SJSA1 (cell line): Measurements from ENCODE around the gene BMP10. TPM values are rescaled to one million over a fixed set of nuclear protein-coding genes. Genes with fewer than 3 reads are reported as not detected.
"Not testable (repeated sequence)": the region's sequence is repeated elsewhere in the genome, so short reads cannot be mapped to it uniquely, and the experiment has no call there.

Experiments
- DNase-seq, 2 experiments: peaks; one replicate each; pipeline ENCODE4 v3.0.0-alpha.2; 2015 to 2020; ENCODE audit warnings: low spot score in 2 of 2, low read depth in 1 of 2
- H3K27ac ChIP-seq: fragments of 250-450 bp; sonication (Bioruptor Pico); 2 replicates; pipeline ENCODE4 v1.5.1; 2020; ENCODE audit warnings: mild to moderate bottlenecking, moderate library complexity
- H3K27me3 ChIP-seq: fragments of 250-450 bp; sonication (Bioruptor Pico); replicated peaks from 2 replicates; pipeline ENCODE4 v1.5.1; 2020; ENCODE audit warnings: mild to moderate bottlenecking, moderate library complexity
- H3K36me3 ChIP-seq: fragments of 250-450 bp; sonication (Bioruptor Pico); 2 replicates; pipeline ENCODE4 v1.5.1; 2020; ENCODE audit warnings: mild to moderate bottlenecking
- H3K4me1 ChIP-seq: fragments of 250-450 bp; sonication (Bioruptor Pico); replicated peaks from 2 replicates; pipeline ENCODE4 v1.6.1; 2021; ENCODE audit warnings: mild to moderate bottlenecking
- H3K4me3 ChIP-seq: fragments of 250-450 bp; sonication (Bioruptor Pico); 2 replicates; pipeline ENCODE4 v1.5.1; 2020; ENCODE audit warnings: mild to moderate bottlenecking
- H3K9me3 ChIP-seq: fragments of 250-450 bp; sonication (Bioruptor Pico); replicated peaks from 2 replicates; pipeline ENCODE4 v1.5.1; 2020; ENCODE audit warnings: mild to moderate bottlenecking
- total RNA-seq: library from RNA; depleted of rRNA; stranded (reverse); fragments of >200 nt; shearing (Covaris generic); gene quantifications from 2 replicates; pipeline ENCODE4 v1.2.3, GENCODE V29; 2014

Gene BMP10
- total RNA-seq, 1 experiment from 2014 or later = not detected

GRCh38 chr2:68908392-68908970, 37.3 kb upstream of the BMP10 start:
- no peak overlapping the region for H3K27ac ChIP-seq
- no peaks in the 10 kb centered on the region for H3K36me3 ChIP-seq
- no peak overlapping the region for H3K4me3 ChIP-seq
- DNase-seq = no peak
- no peaks in the 10 kb centered on the region for H3K27me3 ChIP-seq
- peaks cover 12% of the 10 kb centered on the region for H3K4me1 ChIP-seq
- no peaks in the 10 kb centered on the region for H3K9me3 ChIP-seq

GRCh38 chr2:68907920-68908253, 36.7 kb upstream of the BMP10 start:
- peaks cover 12% of the 10 kb centered on the region for H3K4me1 ChIP-seq

GRCh38 chr2:68907232-68907919, 36.2 kb upstream of the BMP10 start:
- no peak overlapping the region for H3K27ac ChIP-seq
- no peaks in the 10 kb centered on the region for H3K9me3 ChIP-seq
- no peaks in the 10 kb centered on the region for H3K27me3 ChIP-seq
- H3K4me1 ChIP-seq = peaks cover 12% of the 10 kb centered on the region
- H3K36me3 ChIP-seq = no peaks in the 10 kb centered on the region
- no peak overlapping the region for H3K4me3 ChIP-seq
- no peak for DNase-seq

More at GRCh38 chr2:68907920-68908253, 36.7 kb upstream of the BMP10 start:
- Histone ChIP-seq H3K27ac (no peak overlapping the region), H3K27me3 (no peaks in the 10 kb centered on the region), H3K9me3 (no peaks in the 10 kb centered on the region), H3K4me3 (no peak overlapping the region), H3K36me3 (no peaks in the 10 kb centered on the region)
- DNase-seq = no peak

GRCh38 chr2:68906716-68907115, 35.5 kb upstream of the BMP10 start:
- Histone ChIP-seq H3K4me1 (peaks cover 12% of the 10 kb centered on the region), H3K9me3 (no peaks in the 10 kb centered on the region), H3K27ac (no peak overlapping the region), H3K36me3 (no peaks in the 10 kb centered on the region), H3K4me3 (no peak overlapping the region), H3K27me3 (no peaks in the 10 kb centered on the region)
- DNase-seq = no peak

- no peak for DNase-seq
- no peak overlapping the region for H3K27ac ChIP-seq
Observed at GRCh38 chr2:68905116-68905515, 33.9 kb upstream of the BMP10 start.

GRCh38 chr2:68901561-68901960, 30.4 kb upstream of the BMP10 start:
- Histone ChIP-seq H3K27me3 (no peaks in the 10 kb centered on the region), H3K36me3 (no peaks in the 10 kb centered on the region), H3K4me1 (no peaks in the 10 kb centered on the region), H3K9me3 (no peaks in the 10 kb centered on the region), H3K4me3 (no peak overlapping the region), H3K27ac (no peak overlapping the region)
- DNase-seq = no peak

More at GRCh38 chr2:68905116-68905515, 33.9 kb upstream of the BMP10 start:
- Histone ChIP-seq H3K36me3 (no peaks in the 10 kb centered on the region), H3K4me1 (peaks cover 12% of the 10 kb centered on the region), H3K27me3 (no peaks in the 10 kb centered on the region), H3K4me3 (no peak overlapping the region), H3K9me3 (no peaks in the 10 kb centered on the region)

- Histone ChIP-seq H3K36me3 (no peaks in the 10 kb centered on the region), H3K27me3 (no peaks in the 10 kb centered on the region), H3K4me3 (no peak overlapping the region), H3K9me3 (no peaks in the 10 kb centered on the region), H3K4me1 (no peaks in the 10 kb centered on the region), H3K27ac (no peak overlapping the region)
- no peak for DNase-seq
Observed at GRCh38 chr2:68901199-68901514, 30.0 kb upstream of the BMP10 start.

- DNase-seq = no peak
- Histone ChIP-seq H3K4me1 (no peaks in the 10 kb centered on the region), H3K4me3 (no peak overlapping the region), H3K9me3 (no peaks in the 10 kb centered on the region), H3K27ac (no peak overlapping the region), H3K36me3 (no peaks in the 10 kb centered on the region), H3K27me3 (no peaks in the 10 kb centered on the region)
Observed at GRCh38 chr2:68900496-68901198, 29.4 kb upstream of the BMP10 start.

GRCh38 chr2:68895981-68896380, 24.8 kb upstream of the BMP10 start:
- not testable (repeated sequence) for H3K9me3 ChIP-seq, DNase-seq, H3K36me3 ChIP-seq, H3K4me1 ChIP-seq, H3K4me3 ChIP-seq, H3K27ac ChIP-seq, H3K27me3 ChIP-seq

GRCh38 chr2:68889500-68889899, 18.3 kb upstream of the BMP10 start:
- no peaks in the 10 kb centered on the region for H3K9me3 ChIP-seq
- no peaks in the 10 kb centered on the region for H3K27me3 ChIP-seq
- no peak overlapping the region for H3K4me3 ChIP-seq
- H3K36me3 ChIP-seq = no peaks in the 10 kb centered on the region
- H3K4me1 ChIP-seq = no peaks in the 10 kb centered on the region
- H3K27ac ChIP-seq = no peak overlapping the region
- DNase-seq = no peak

- Histone ChIP-seq H3K4me1 (no peaks in the 10 kb centered on the region), H3K4me3 (no peak overlapping the region), H3K36me3 (no peaks in the 10 kb centered on the region), H3K9me3 (no peaks in the 10 kb centered on the region), H3K27me3 (no peaks in the 10 kb centered on the region), H3K27ac (no peak overlapping the region)
- DNase-seq = no peak
Observed at GRCh38 chr2:68889021-68889420, 17.8 kb upstream of the BMP10 start.

GRCh38 chr2:68888038-68888704, 17.0 kb upstream of the BMP10 start:
- no peak overlapping the region for H3K4me3 ChIP-seq
- no peak overlapping the region for H3K27ac ChIP-seq
- 0 out of 2 replicates have a peak, but pooled peaks cover under 1% of the 10 kb centered on the region for H3K27me3 ChIP-seq
- no peaks in the 10 kb centered on the region for H3K36me3 ChIP-seq
- DNase-seq = no peak
- no peaks in the 10 kb centered on the region for H3K9me3 ChIP-seq
- H3K4me1 ChIP-seq = no peaks in the 10 kb centered on the region

GRCh38 chr2:68885811-68886075, 14.5 kb upstream of the BMP10 start:
- Histone ChIP-seq H3K4me1 (no peaks in the 10 kb centered on the region), H3K27ac (no peak overlapping the region), H3K9me3 (no peaks in the 10 kb centered on the region), H3K36me3 (no peaks in the 10 kb centered on the region), H3K4me3 (no peak overlapping the region), H3K27me3 (0 out of 2 replicates have a peak, but pooled peaks cover 4% of the 10 kb centered on the region)
- no peak for DNase-seq

- Histone ChIP-seq H3K4me3 (no peak overlapping the region), H3K9me3 (no peaks in the 10 kb centered on the region), H3K4me1 (no peaks in the 10 kb centered on the region), H3K27ac (no peak overlapping the region), H3K36me3 (no peaks in the 10 kb centered on the region), H3K27me3 (0 out of 2 replicates have a peak, but pooled peaks cover 4% of the 10 kb centered on the region)
- DNase-seq = no peak
Observed at GRCh38 chr2:68885074-68885810, 14.0 kb upstream of the BMP10 start.
